Neural cell (in vitro differentiated cells): ENCODE data around the gene HELZ. TPM values are rescaled to one million over a fixed set of nuclear protein-coding genes. Genes with fewer than 3 reads are reported as not detected.

ENCODE experiments used
- H2AFZ ChIP-seq: fragments of 200-600, 300-800 bp; sonication (generic), shearing (Covaris generic); 2 replicates; pipeline ENCODE4 v1.6.0; 2014; ENCODE audit warnings: low read depth, mild to moderate bottlenecking, antibody characterized with exemption, low read length, moderate library complexity
- H3F3A ChIP-seq: fragments of 200-600 bp; shearing (Covaris generic); 2 replicates; pipeline ENCODE4 v1.6.1; 2016; ENCODE audit warnings: mild to moderate bottlenecking, moderate library complexity, mixed read lengths, antibody characterized with exemption, low read length; ENCODE audit not compliant: insufficient read depth, poor library complexity, severe bottlenecking
- H3K27ac ChIP-seq: fragments of 200-600, 300-800 bp; sonication (generic), shearing (Covaris generic); 2 replicates; pipeline ENCODE4 v1.5.1; 2014; ENCODE audit warnings: mild to moderate bottlenecking, low read length, moderate library complexity
- H3K27me3 ChIP-seq: fragments of 300-800, 200-600 bp; sonication (generic), shearing (Covaris generic); 2 replicates; pipeline ENCODE4 v1.6.0; 2014; ENCODE audit warnings: mild to moderate bottlenecking, low read depth, low read length, moderate library complexity; ENCODE audit not compliant: insufficient read depth
- H3K36me3 ChIP-seq: fragments of 300-800, 200-600 bp; sonication (generic), shearing (Covaris generic); 2 replicates; pipeline ENCODE4 v1.5.1; 2014; ENCODE audit warnings: mild to moderate bottlenecking, antibody characterized with exemption, low read length, moderate library complexity; ENCODE audit not compliant: insufficient read depth
- H3K4me2 ChIP-seq: fragments of 300-800, 200-600 bp; sonication (generic), shearing (Covaris generic); 2 replicates; pipeline ENCODE4 v1.6.0; 2014; ENCODE audit warnings: mild to moderate bottlenecking, low read length
- H3K4me3 ChIP-seq: fragments of 300-800, 200-600 bp; sonication (generic), shearing (Covaris generic); 2 replicates; pipeline ENCODE4 v1.5.1; 2014; ENCODE audit warnings: mild to moderate bottlenecking, low read length, moderate library complexity
- H3K79me2 ChIP-seq: fragments of 200-600 bp; shearing (Covaris generic); replicated peaks from 2 replicates; pipeline ENCODE4 v1.6.0; 2014; ENCODE audit warnings: mild to moderate bottlenecking, low read length, moderate library complexity; ENCODE audit not compliant: insufficient read depth
- H3K9ac ChIP-seq: fragments of 300-800, 200-600 bp; sonication (generic), shearing (Covaris generic); 2 replicates; pipeline ENCODE4 v1.6.1; 2016; ENCODE audit warnings: mild to moderate bottlenecking, low read length, mixed read lengths
- H3K9me2 ChIP-seq: fragments of 200-600 bp; shearing (Covaris generic); 2 replicates; pipeline ENCODE4 v1.6.1; 2016; ENCODE audit warnings: mild to moderate bottlenecking, low read length, mixed read lengths; ENCODE audit not compliant: insufficient read depth
- H3K9me3 ChIP-seq: fragments of 200-600, 300-800 bp; sonication (generic), shearing (Covaris generic); 2 replicates; pipeline ENCODE4 v1.6.1; 2016; ENCODE audit warnings: mild to moderate bottlenecking, mixed run types, low read length, moderate library complexity, mixed read lengths
- H4K20me1 ChIP-seq: fragments of 200-600 bp; shearing (Covaris generic); 2 replicates; pipeline ENCODE4 v1.6.1; 2016; ENCODE audit warnings: mild to moderate bottlenecking, mixed run types; ENCODE audit not compliant: insufficient read depth
- EP300 ChIP-seq: fragments of 450-650 bp; conservative IDR thresholded peaks from 2 replicates; pipeline ENCODE4 v1.6.1; 2014; ENCODE audit warnings: antibody characterized with exemption, mild to moderate bottlenecking, moderate library complexity; ENCODE audit not compliant: poor library complexity, severe bottlenecking
- EZH2 ChIP-seq: fragments of 200-600, 300-800 bp; shearing (Covaris generic), sonication (generic); IDR thresholded peaks from 2 replicates; pipeline ENCODE4 v1.6.1; 2014; ENCODE audit warnings: antibody characterized with exemption, low read length, borderline replicate concordance, mild to moderate bottlenecking; ENCODE audit not compliant: insufficient read depth, poor library complexity, severe bottlenecking
- MXI1 ChIP-seq: fragments of 450-650 bp; conservative IDR thresholded peaks from 2 replicates; pipeline ENCODE4 v1.6.1; 2014; ENCODE audit warnings: antibody characterized with exemption, mild to moderate bottlenecking; ENCODE audit not compliant: poor library complexity, severe bottlenecking
- POLR2AphosphoS5 ChIP-seq: IDR thresholded peaks from 2 replicates; pipeline ENCODE4 v1.6.1; 2012
- RAD21 ChIP-seq: fragments of 450-650 bp; conservative IDR thresholded peaks from 2 replicates; pipeline ENCODE4 v1.6.1; 2014; ENCODE audit warnings: antibody characterized with exemption, mild to moderate bottlenecking, moderate library complexity
- SMC3 ChIP-seq: fragments of 450-650 bp; conservative IDR thresholded peaks from 2 replicates; pipeline ENCODE4 v1.6.1; 2014; ENCODE audit warnings: antibody characterized with exemption, mild to moderate bottlenecking, moderate library complexity; ENCODE audit not compliant: poor library complexity
- TAF1 ChIP-seq: IDR thresholded peaks from 2 replicates; pipeline ENCODE4 v1.6.1; 2012; ENCODE audit warnings: low read depth
- polyA plus RNA-seq: library from polyadenylated mRNA; depleted of rRNA; stranded (reverse); fragments of >200 nt; gene quantifications from 2 replicates; pipeline ENCODE4 v1.2.3, GENCODE V29; 2014
- TF ChIP-seq, protein P1 (sequence below): IDR thresholded peaks from 2 replicates; pipeline ENCODE4 v1.6.1; 2012; ENCODE audit warnings: borderline replicate concordance
- TF ChIP-seq, protein P2 (sequence below): fragments of 450-650 bp; IDR thresholded peaks from 2 replicates; pipeline ENCODE4 v1.5.1; 2014; ENCODE audit warnings: antibody characterized with exemption, mild to moderate bottlenecking, moderate library complexity; ENCODE audit not compliant: poor library complexity, severe bottlenecking

The HELZ gene
- polyA plus RNA-seq, 1 donor from 2014 or later: 11.7 TPM

GRCh38 chr17:67046398-67046797 is 198.6 kb downstream of the HELZ start:
- no peaks in the 10 kb centered on the region for H3K9me2 ChIP-seq
- no peak overlapping the region for H2AFZ ChIP-seq
- H3K4me3 ChIP-seq: no peak overlapping the region
- TF ChIP-seq MXI1 (no peak), TAF1 (no peak), POLR2AphosphoS5 (no peak), RAD21 (no peak), SMC3 (no peak)
- TF ChIP-seq, protein P1, sequence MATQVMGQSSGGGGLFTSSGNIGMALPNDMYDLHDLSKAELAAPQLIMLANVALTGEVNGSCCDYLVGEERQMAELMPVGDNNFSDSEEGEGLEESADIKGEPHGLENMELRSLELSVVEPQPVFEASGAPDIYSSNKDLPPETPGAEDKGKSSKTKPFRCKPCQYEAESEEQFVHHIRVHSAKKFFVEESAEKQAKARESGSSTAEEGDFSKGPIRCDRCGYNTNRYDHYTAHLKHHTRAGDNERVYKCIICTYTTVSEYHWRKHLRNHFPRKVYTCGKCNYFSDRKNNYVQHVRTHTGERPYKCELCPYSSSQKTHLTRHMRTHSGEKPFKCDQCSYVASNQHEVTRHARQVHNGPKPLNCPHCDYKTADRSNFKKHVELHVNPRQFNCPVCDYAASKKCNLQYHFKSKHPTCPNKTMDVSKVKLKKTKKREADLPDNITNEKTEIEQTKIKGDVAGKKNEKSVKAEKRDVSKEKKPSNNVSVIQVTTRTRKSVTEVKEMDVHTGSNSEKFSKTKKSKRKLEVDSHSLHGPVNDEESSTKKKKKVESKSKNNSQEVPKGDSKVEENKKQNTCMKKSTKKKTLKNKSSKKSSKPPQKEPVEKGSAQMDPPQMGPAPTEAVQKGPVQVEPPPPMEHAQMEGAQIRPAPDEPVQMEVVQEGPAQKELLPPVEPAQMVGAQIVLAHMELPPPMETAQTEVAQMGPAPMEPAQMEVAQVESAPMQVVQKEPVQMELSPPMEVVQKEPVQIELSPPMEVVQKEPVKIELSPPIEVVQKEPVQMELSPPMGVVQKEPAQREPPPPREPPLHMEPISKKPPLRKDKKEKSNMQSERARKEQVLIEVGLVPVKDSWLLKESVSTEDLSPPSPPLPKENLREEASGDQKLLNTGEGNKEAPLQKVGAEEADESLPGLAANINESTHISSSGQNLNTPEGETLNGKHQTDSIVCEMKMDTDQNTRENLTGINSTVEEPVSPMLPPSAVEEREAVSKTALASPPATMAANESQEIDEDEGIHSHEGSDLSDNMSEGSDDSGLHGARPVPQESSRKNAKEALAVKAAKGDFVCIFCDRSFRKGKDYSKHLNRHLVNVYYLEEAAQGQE: no peak
- TF ChIP-seq, protein P2, sequence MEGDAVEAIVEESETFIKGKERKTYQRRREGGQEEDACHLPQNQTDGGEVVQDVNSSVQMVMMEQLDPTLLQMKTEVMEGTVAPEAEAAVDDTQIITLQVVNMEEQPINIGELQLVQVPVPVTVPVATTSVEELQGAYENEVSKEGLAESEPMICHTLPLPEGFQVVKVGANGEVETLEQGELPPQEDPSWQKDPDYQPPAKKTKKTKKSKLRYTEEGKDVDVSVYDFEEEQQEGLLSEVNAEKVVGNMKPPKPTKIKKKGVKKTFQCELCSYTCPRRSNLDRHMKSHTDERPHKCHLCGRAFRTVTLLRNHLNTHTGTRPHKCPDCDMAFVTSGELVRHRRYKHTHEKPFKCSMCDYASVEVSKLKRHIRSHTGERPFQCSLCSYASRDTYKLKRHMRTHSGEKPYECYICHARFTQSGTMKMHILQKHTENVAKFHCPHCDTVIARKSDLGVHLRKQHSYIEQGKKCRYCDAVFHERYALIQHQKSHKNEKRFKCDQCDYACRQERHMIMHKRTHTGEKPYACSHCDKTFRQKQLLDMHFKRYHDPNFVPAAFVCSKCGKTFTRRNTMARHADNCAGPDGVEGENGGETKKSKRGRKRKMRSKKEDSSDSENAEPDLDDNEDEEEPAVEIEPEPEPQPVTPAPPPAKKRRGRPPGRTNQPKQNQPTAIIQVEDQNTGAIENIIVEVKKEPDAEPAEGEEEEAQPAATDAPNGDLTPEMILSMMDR: no peak
- peaks cover 8% of the 10 kb centered on the region for H3K9me3 ChIP-seq
- H3K79me2 ChIP-seq: no peaks in the 10 kb centered on the region
- H3K27ac ChIP-seq: no peak overlapping the region
- H3K9ac ChIP-seq: no peak overlapping the region
- no peaks in the 10 kb centered on the region for H4K20me1 ChIP-seq
- H3K36me3 ChIP-seq: no peaks in the 10 kb centered on the region
- H3K27me3 ChIP-seq: no peaks in the 10 kb centered on the region
- no peak overlapping the region for H3K4me2 ChIP-seq
- H3F3A ChIP-seq: no peaks in the 10 kb centered on the region

GRCh38 chr17:67044940-67045339 is 200.1 kb downstream of the HELZ start:
- Histone ChIP-seq H3K36me3 (no peaks in the 10 kb centered on the region), H3K27ac (no peak overlapping the region), H3K79me2 (no peaks in the 10 kb centered on the region), H2AFZ (no peak overlapping the region), H3K9me2 (no peaks in the 10 kb centered on the region), H3K27me3 (no peaks in the 10 kb centered on the region), H3K4me3 (no peak overlapping the region), H3K4me2 (no peak overlapping the region), H4K20me1 (no peaks in the 10 kb centered on the region), H3K9ac (no peak overlapping the region), H3F3A (no peaks in the 10 kb centered on the region), H3K9me3 (peaks cover 8% of the 10 kb centered on the region)
- no peak for TF ChIP-seq RAD21
- no peak for TF ChIP-seq EZH2
- no peak for TF ChIP-seq SMC3
- TF ChIP-seq, protein P2: no peak
- no peak for TF ChIP-seq MXI1
- TF ChIP-seq EP300: no peak
- TF ChIP-seq, protein P1: no peak
- TF ChIP-seq POLR2AphosphoS5: no peak
- TF ChIP-seq TAF1: no peak
